Kidney epithelial cell (primary cell): ENCODE data around the gene PAM. TPM values are rescaled to one million over a fixed set of nuclear protein-coding genes. Genes with fewer than 3 reads are reported as not detected.

ENCODE experiments used
- DNase-seq: peaks from one replicate; pipeline ENCODE4 v3.0.0-alpha.2; 2010; ENCODE audit warnings: low read depth
- H3K27me3 ChIP-seq: 2 replicates; pipeline ENCODE4 v1.6.0; 2011; ENCODE audit warnings: low read length; ENCODE audit not compliant: control insufficient read depth, insufficient read depth
- H3K36me3 ChIP-seq: 2 replicates; pipeline ENCODE4 v1.5.1; 2011; ENCODE audit warnings: low read length; ENCODE audit not compliant: control insufficient read depth, insufficient read depth
- H3K4me3 ChIP-seq: 2 replicates; pipeline ENCODE4 v1.5.1; 2011; ENCODE audit warnings: low read depth, mild to moderate bottlenecking, control low read depth, low read length
- total RNA-seq: library from RNA; depleted of rRNA; stranded (reverse); fragments of >200 nt; gene quantifications from 2 replicates; pipeline ENCODE4 v1.2.3, GENCODE V29; 2015
- TF ChIP-seq, protein P1 (sequence below): IDR thresholded peaks from 2 replicates; pipeline ENCODE4 v1.5.1; 2011; ENCODE audit warnings: mild to moderate bottlenecking, moderate library complexity, low read length, control low read depth, inconsistent platforms; ENCODE audit not compliant: insufficient read depth, poor library complexity, severe bottlenecking

PAM gene
- total RNA-seq, 1 donor from 2014 or later, result 95.9 TPM

- no peaks in the 10 kb centered on the region for H3K27me3 ChIP-seq
- DNase-seq, result no peak
- no peaks in the 10 kb centered on the region for H3K36me3 ChIP-seq
- TF ChIP-seq, protein P1, sequence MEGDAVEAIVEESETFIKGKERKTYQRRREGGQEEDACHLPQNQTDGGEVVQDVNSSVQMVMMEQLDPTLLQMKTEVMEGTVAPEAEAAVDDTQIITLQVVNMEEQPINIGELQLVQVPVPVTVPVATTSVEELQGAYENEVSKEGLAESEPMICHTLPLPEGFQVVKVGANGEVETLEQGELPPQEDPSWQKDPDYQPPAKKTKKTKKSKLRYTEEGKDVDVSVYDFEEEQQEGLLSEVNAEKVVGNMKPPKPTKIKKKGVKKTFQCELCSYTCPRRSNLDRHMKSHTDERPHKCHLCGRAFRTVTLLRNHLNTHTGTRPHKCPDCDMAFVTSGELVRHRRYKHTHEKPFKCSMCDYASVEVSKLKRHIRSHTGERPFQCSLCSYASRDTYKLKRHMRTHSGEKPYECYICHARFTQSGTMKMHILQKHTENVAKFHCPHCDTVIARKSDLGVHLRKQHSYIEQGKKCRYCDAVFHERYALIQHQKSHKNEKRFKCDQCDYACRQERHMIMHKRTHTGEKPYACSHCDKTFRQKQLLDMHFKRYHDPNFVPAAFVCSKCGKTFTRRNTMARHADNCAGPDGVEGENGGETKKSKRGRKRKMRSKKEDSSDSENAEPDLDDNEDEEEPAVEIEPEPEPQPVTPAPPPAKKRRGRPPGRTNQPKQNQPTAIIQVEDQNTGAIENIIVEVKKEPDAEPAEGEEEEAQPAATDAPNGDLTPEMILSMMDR, result no peak
- H3K4me3 ChIP-seq, result no peak overlapping the region
Observed at GRCh38 chr5:102932781-102933180, 177.7 kb downstream of the PAM start.

GRCh38 chr5:102933316-102933715 lies 178.2 kb downstream of the PAM start:
- TF ChIP-seq, protein P1, result no peak
- no peaks in the 10 kb centered on the region for H3K27me3 ChIP-seq
- H3K36me3 ChIP-seq, result no peaks in the 10 kb centered on the region
- no peak for DNase-seq
- no peak overlapping the region for H3K4me3 ChIP-seq

- TF ChIP-seq, protein P1, result no peak
- H3K27me3 ChIP-seq, result no peaks in the 10 kb centered on the region
- H3K4me3 ChIP-seq, result no peak overlapping the region
- no peak for DNase-seq
- no peaks in the 10 kb centered on the region for H3K36me3 ChIP-seq
Observed at GRCh38 chr5:102933721-102934459, 178.8 kb downstream of the PAM start.

GRCh38 chr5:102937894-102938293 lies 182.8 kb downstream of the PAM start:
- no peak for DNase-seq
- TF ChIP-seq, protein P1, result no peak
- H3K27me3 ChIP-seq, result no peaks in the 10 kb centered on the region

GRCh38 chr5:102941111-102941510 lies 186.0 kb downstream of the PAM start:
- Histone ChIP-seq H3K4me3 (no peak overlapping the region), H3K27me3 (no peaks in the 10 kb centered on the region), H3K36me3 (no peaks in the 10 kb centered on the region)
- TF ChIP-seq, protein P1, result no peak
- no peak for DNase-seq

More at GRCh38 chr5:102937894-102938293, 182.8 kb downstream of the PAM start:
- Histone ChIP-seq H3K36me3 (no peaks in the 10 kb centered on the region), H3K4me3 (no peak overlapping the region)

GRCh38 chr5:102946414-102946813 lies 191.3 kb downstream of the PAM start:
- TF ChIP-seq, protein P1, result no peak
- DNase-seq, result no peak
- Histone ChIP-seq H3K27me3 (no peaks in the 10 kb centered on the region), H3K36me3 (no peaks in the 10 kb centered on the region), H3K4me3 (no peak overlapping the region)
